Colon (tissue), 2 donors: ENCODE measurements around the gene STPG1.

Experiments
- FAIRE-seq: peaks from 2 replicates; lab custom pipeline; 2012; peaks lifted over from hg19 to GRCh38; lab: Jason Lieb, UNC
- donor health status: control.
- donor health status: control.

The STPG1 gene

GRCh38 chr1:24392982-24393650 lies 20.5 kb downstream of the STPG1 start:
- no peak for FAIRE-seq

GRCh38 chr1:24392604-24392946 lies 21.0 kb downstream of the STPG1 start:
- no peak for FAIRE-seq

GRCh38 chr1:24391882-24392603 lies 21.5 kb downstream of the STPG1 start:
- no peak for FAIRE-seq

- no peak for FAIRE-seq
Measured at GRCh38 chr1:24390924-24391782, 22.4 kb downstream of the STPG1 start.

GRCh38 chr1:24389231-24389678 lies 24.3 kb downstream of the STPG1 start:
- no peak for FAIRE-seq

- no peak for FAIRE-seq
Measured at GRCh38 chr1:24388331-24388885, 25.2 kb downstream of the STPG1 start.

- FAIRE-seq, result no peak
Measured at GRCh38 chr1:24387636-24388175, 25.9 kb downstream of the STPG1 start.

- FAIRE-seq, result no peak
Measured at GRCh38 chr1:24386931-24387330, 26.7 kb downstream of the STPG1 start.

- FAIRE-seq, result no peak
Measured at GRCh38 chr1:24386241-24386640, 27.3 kb downstream of the STPG1 start.

GRCh38 chr1:24385160-24385940 lies 28.2 kb downstream of the STPG1 start:
- FAIRE-seq, result no peak

GRCh38 chr1:24384251-24385090 lies 29.1 kb downstream of the STPG1 start:
- no peak for FAIRE-seq

GRCh38 chr1:24383381-24383940 lies 30.1 kb downstream of the STPG1 start:
- FAIRE-seq, result no peak

GRCh38 chr1:24382165-24382577 lies 31.4 kb downstream of the STPG1 start:
- no peak for FAIRE-seq

GRCh38 chr1:24381256-24381655 lies 32.3 kb downstream of the STPG1 start:
- FAIRE-seq, result no peak

- FAIRE-seq, result no peak
Measured at GRCh38 chr1:24380508-24380907, 33.1 kb downstream of the STPG1 start.

GRCh38 chr1:24379733-24380315 lies 33.8 kb downstream of the STPG1 start:
- no peak for FAIRE-seq

GRCh38 chr1:24374891-24375786 lies 38.4 kb downstream of the STPG1 start:
- FAIRE-seq, result no peak

- FAIRE-seq, result no peak
Measured at GRCh38 chr1:24373710-24374109, 39.9 kb downstream of the STPG1 start.

- FAIRE-seq, result no peak
Measured at GRCh38 chr1:24373044-24373443, 40.5 kb downstream of the STPG1 start.
